ENCODE measurements around the gene HES1. TPM values are rescaled to one million over a fixed set of nuclear protein-coding genes. Genes with fewer than 3 reads are reported as not detected.

Gene HES1
- total and polyA plus RNA-seq, 2 experiments from 2014 or later: 10.3 to 13.8 TPM

GRCh38 chr3:194170793-194171192, 34.8 kb downstream of the HES1 start:
- Histone ChIP-seq H3K9ac (no peak overlapping the region), H2AFZ (no peak overlapping the region), H3K27me3 (replicated peaks; ENCODE audit: insufficient read depth) (peaks cover 44% of the 10 kb centered on the region), H3K36me3 (ENCODE audit: low read depth) (no peaks in the 10 kb centered on the region), H3F3A (ENCODE audit: insufficient read depth) (no peaks in the 10 kb centered on the region), H3K9me3 (ENCODE audit: low read depth) (no peaks in the 10 kb centered on the region), H3K4me2 (ENCODE audit: unreplicated experiment) (no peak overlapping the region), H4K20me1 (ENCODE audit: insufficient read depth) (no peaks in the 10 kb centered on the region), H3K27ac (no peak overlapping the region), H3K79me2 (ENCODE audit: insufficient read depth) (no peaks in the 10 kb centered on the region), H3K9me2 (ENCODE audit: insufficient read depth) (no peaks in the 10 kb centered on the region), H3K4me1 (ENCODE audit: insufficient read depth) (no peaks in the 10 kb centered on the region), H3K4me3 (no peak overlapping the region)
- no peak for DNase-seq
- TF ChIP-seq EZH2 (IDR thresholded peaks at IDR 0.05; ENCODE audit: insufficient read depth, poor library complexity, severe bottlenecking): no peak
- no peak for TF ChIP-seq EZH2phosphoT487 (IDR thresholded peaks at IDR 0.05; ENCODE audit: insufficient read depth, low read depth)
- in situ Hi-C loops (cut with MboI): loop anchor here (25.0 kb wide), 1 partner anchor 383 kb away; no protein-coding TSS in a partner anchor
- WGBS, 2 experiments (ENCODE audit: low coverage in 1 of 2, low lambda C conversion rate in 2 of 2, missing lambda C conversion rate in 2 of 2): 54 to 59% methylated on average over 2 of the region's 2 CpGs

DNA sequence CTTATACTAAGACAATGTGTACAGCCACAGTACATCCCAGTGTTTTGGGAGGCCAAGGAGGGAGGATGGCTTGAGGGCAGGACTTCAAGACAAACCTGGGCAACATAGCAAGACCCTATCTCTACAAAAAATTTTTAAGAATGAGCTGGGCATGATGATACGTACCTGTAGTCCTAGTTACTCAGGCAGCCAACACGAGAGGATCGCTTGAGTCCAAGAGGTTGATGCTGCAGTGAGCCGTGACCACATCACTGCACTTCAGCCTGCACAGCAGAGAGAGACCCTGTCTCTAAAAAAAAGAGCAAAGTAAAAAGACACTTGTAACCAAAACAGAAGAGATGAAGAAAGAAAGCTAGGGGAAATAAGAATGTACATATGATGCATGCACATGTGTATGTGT, 38.5 kb downstream of the HES1 start:
- no peaks in the 10 kb centered on the region for H3K4me1 ChIP-seq (ENCODE audit: insufficient read depth)
- DNase-seq: no peak
- H3K79me2 ChIP-seq (ENCODE audit: insufficient read depth): no peaks in the 10 kb centered on the region
- H3K27me3 ChIP-seq (replicated peaks; ENCODE audit: insufficient read depth): peaks cover 34% of the 10 kb centered on the region
- H4K20me1 ChIP-seq (ENCODE audit: insufficient read depth): no peaks in the 10 kb centered on the region
- no peaks in the 10 kb centered on the region for H3K9me2 ChIP-seq (ENCODE audit: insufficient read depth)
- in situ Hi-C loops (cut with MboI): loop anchor here (25.0 kb wide), 1 partner anchor 387 kb away; no protein-coding TSS in a partner anchor
- H3K4me3 ChIP-seq: no peak overlapping the region
- no peak for TF ChIP-seq EZH2 (IDR thresholded peaks at IDR 0.05; ENCODE audit: insufficient read depth, poor library complexity, severe bottlenecking)
- TF ChIP-seq EZH2phosphoT487 (IDR thresholded peaks at IDR 0.05; ENCODE audit: insufficient read depth, low read depth): no peak
- H3F3A ChIP-seq (ENCODE audit: insufficient read depth): no peaks in the 10 kb centered on the region
- H3K36me3 ChIP-seq (ENCODE audit: low read depth): no peaks in the 10 kb centered on the region
- no peak overlapping the region for H2AFZ ChIP-seq
- no peak overlapping the region for H3K27ac ChIP-seq
- WGBS, 2 experiments (ENCODE audit: low coverage in 1 of 2, low lambda C conversion rate in 2 of 2, missing lambda C conversion rate in 2 of 2): 71 to 77% methylated on average over 4 of the region's 4 CpGs
- no peaks in the 10 kb centered on the region for H3K9me3 ChIP-seq (ENCODE audit: low read depth)
- H3K9ac ChIP-seq: no peak overlapping the region
- no peak overlapping the region for H3K4me2 ChIP-seq (ENCODE audit: unreplicated experiment)

- no peak overlapping the region for H3K4me3 ChIP-seq
- H3K79me2 ChIP-seq (ENCODE audit: insufficient read depth): no peaks in the 10 kb centered on the region
- no peak overlapping the region for H2AFZ ChIP-seq
- H4K20me1 ChIP-seq (ENCODE audit: insufficient read depth): no peaks in the 10 kb centered on the region
- no peaks in the 10 kb centered on the region for H3K9me3 ChIP-seq (ENCODE audit: low read depth)
- no peaks in the 10 kb centered on the region for H3K4me1 ChIP-seq (ENCODE audit: insufficient read depth)
- no peak for DNase-seq
- in situ Hi-C loops (cut with MboI): loop anchor here (25.0 kb wide), 1 partner anchor 388 kb away; no protein-coding TSS in a partner anchor
- H3K27me3 ChIP-seq (replicated peaks; ENCODE audit: insufficient read depth): peaks cover 28% of the 10 kb centered on the region
- H3K36me3 ChIP-seq (ENCODE audit: low read depth): no peaks in the 10 kb centered on the region
- no peaks in the 10 kb centered on the region for H3K9me2 ChIP-seq (ENCODE audit: insufficient read depth)
- no peak for TF ChIP-seq EZH2 (IDR thresholded peaks at IDR 0.05; ENCODE audit: insufficient read depth, poor library complexity, severe bottlenecking)
- no peak for TF ChIP-seq EZH2phosphoT487 (IDR thresholded peaks at IDR 0.05; ENCODE audit: insufficient read depth, low read depth)
- WGBS, 2 experiments (ENCODE audit: low coverage in 1 of 2, low lambda C conversion rate in 2 of 2, missing lambda C conversion rate in 2 of 2): 74 to 85% methylated on average over 6 of the region's 6 CpGs
- no peaks in the 10 kb centered on the region for H3F3A ChIP-seq (ENCODE audit: insufficient read depth)
- H3K9ac ChIP-seq: no peak overlapping the region
- H3K4me2 ChIP-seq (ENCODE audit: unreplicated experiment): no peak overlapping the region
- H3K27ac ChIP-seq: no peak overlapping the region
Observed at GRCh38 chr3:194174980-194175379, 39.0 kb downstream of the HES1 start.

- no peaks in the 10 kb centered on the region for H3F3A ChIP-seq (ENCODE audit: insufficient read depth)
- H3K4me1 ChIP-seq (ENCODE audit: insufficient read depth): no peaks in the 10 kb centered on the region
- no peaks in the 10 kb centered on the region for H4K20me1 ChIP-seq (ENCODE audit: insufficient read depth)
- DNase-seq: no peak
- H2AFZ ChIP-seq: no peak overlapping the region
- no peak overlapping the region for H3K4me2 ChIP-seq (ENCODE audit: unreplicated experiment)
- no peak overlapping the region for H3K27ac ChIP-seq
- no peaks in the 10 kb centered on the region for H3K9me2 ChIP-seq (ENCODE audit: insufficient read depth)
- H3K79me2 ChIP-seq (ENCODE audit: insufficient read depth): no peaks in the 10 kb centered on the region
- H3K9me3 ChIP-seq (ENCODE audit: low read depth): no peaks in the 10 kb centered on the region
- WGBS, 2 experiments (ENCODE audit: low coverage in 1 of 2, low lambda C conversion rate in 2 of 2, missing lambda C conversion rate in 2 of 2): 49 to 56% methylated on average over 18 of the region's 18 CpGs
- H3K9ac ChIP-seq: no peak overlapping the region
- TF ChIP-seq EZH2phosphoT487 (IDR thresholded peaks at IDR 0.05; ENCODE audit: insufficient read depth, low read depth): no peak
- no peak for TF ChIP-seq EZH2 (IDR thresholded peaks at IDR 0.05; ENCODE audit: insufficient read depth, poor library complexity, severe bottlenecking)
- in situ Hi-C loops (cut with MboI): no loop called here
- no peak overlapping the region for H3K4me3 ChIP-seq
- H3K36me3 ChIP-seq (ENCODE audit: low read depth): no peaks in the 10 kb centered on the region
- peaks cover 24% of the 10 kb centered on the region for H3K27me3 ChIP-seq (replicated peaks; ENCODE audit: insufficient read depth)
Observed at GRCh38 chr3:194176274-194176991, 40.5 kb downstream of the HES1 start.

Measured in GM23248 (cell line).